Prostate gland (tissue), 2 donors: ENCODE results near the gene AGPAT1. TPM values are rescaled to one million over a fixed set of nuclear protein-coding genes. Genes with fewer than 3 reads are reported as not detected.

Experiments used
- DNase-seq: peaks from one replicate; pipeline ENCODE4 v3.0.0-alpha.2; 2019; ENCODE audit warnings: low spot score
- H3K27ac ChIP-seq, 2 donors: fragments of 200-600 bp; sonication (generic); 2 replicates each; pipeline ENCODE4 v1.5.1; 2017 to 2019
- H3K27me3 ChIP-seq: fragments of 200-600 bp; sonication (generic); replicated peaks from 2 replicates; pipeline ENCODE4 v1.5.1; 2019; ENCODE audit not compliant: insufficient read depth
- H3K36me3 ChIP-seq, 2 donors: fragments of 200-600 bp; sonication (generic); 1 replicate in 1 of 2; 2 replicates in 1 of 2; pipeline versions ENCODE4 v1.5.1 to v1.8.1; 2017 to 2019
- H3K4me1 ChIP-seq: fragments of 200-600 bp; sonication (generic); replicated peaks from 2 replicates; pipeline ENCODE4 v1.5.1; 2019
- H3K4me3 ChIP-seq, 2 donors: fragments of 200-600 bp; sonication (generic); 2 replicates each; pipeline ENCODE4 v1.5.1; 2017 to 2019
- H3K9me3 ChIP-seq: fragments of 200-600 bp; sonication (generic); 2 replicates; pipeline ENCODE4 v1.5.1; 2017
- POLR2A ChIP-seq: fragments of 450-650 bp; IDR thresholded peaks from one replicate; pipeline ENCODE4 v1.6.1; 2016; ENCODE audit warnings: antibody characterized with exemption, mild to moderate bottlenecking
- POLR2AphosphoS5 ChIP-seq: sonication (generic); formaldehyde crosslinking; IDR thresholded peaks from one replicate; pipeline ENCODE4 v1.6.1; 2017; ENCODE audit warnings: antibody characterized with exemption
- WGBS: methylation state at CpG from one replicate; pipeline ENCODE4 v1.1.5; 2018; 5-methylcytosine and 5-hydroxymethylcytosine counted together
- intact Hi-C: fragments of 100-400 bp; cut with DNase I; formaldehyde crosslinking; loops from one replicate; pipeline ENCODE4 v1.14.2; 2022
- total RNA-seq, 2 donors: library from RNA; depleted of rRNA; stranded (reverse); fragments of >200 nt; gene quantifications; one replicate each; pipeline ENCODE4 v1.1.0, GENCODE V29; 2016
- TF ChIP-seq, protein P1 (sequence below), 4 experiments: fragments of 200-600 bp in 2 of 4; fragments of 450-650 bp in 2 of 4; sonication (generic) in 2 of 4; IDR thresholded peaks; 1 replicate in 3 of 4; 2 replicates in 1 of 4; pipeline ENCODE4 v1.5.1; 2016 to 2019; ENCODE audit warnings: antibody characterized with exemption in 4 of 4, mild to moderate bottlenecking in 2 of 4, moderate library complexity in 2 of 4

The AGPAT1 gene
- total RNA-seq, 2 donors from 2014 or later: 52.6 to 113 TPM

DNA sequence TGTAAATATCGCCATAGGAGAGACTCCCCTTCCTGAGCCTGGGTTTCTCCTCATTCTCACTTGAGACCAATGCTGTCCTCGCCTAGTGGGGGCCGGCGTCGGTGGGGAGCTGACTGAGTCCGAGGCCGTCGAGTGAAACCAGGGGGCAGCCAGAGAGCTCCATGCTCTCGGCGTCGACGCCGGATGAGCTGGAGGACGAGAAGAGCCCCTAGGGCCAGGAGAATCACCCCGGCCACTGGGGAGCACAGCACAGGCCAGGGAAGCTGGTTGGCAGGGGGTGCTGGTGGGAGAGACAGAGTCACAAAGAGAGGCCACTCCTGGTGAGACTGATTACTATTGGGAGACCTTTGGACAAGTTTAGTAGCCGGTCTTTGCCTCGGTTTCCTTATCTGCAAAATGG is 23.0 kb upstream of the AGPAT1 start:
- 90% methylated on average over 17 of the region's 17 CpGs for WGBS
- DNase-seq: no peak
- no peaks in the 10 kb centered on the region for H3K9me3 ChIP-seq
- no peaks in the 10 kb centered on the region for H3K27me3 ChIP-seq
- intact Hi-C loops: loop anchor here (5.0 kb wide), 1 partner anchor 773 kb away; no protein-coding TSS in a partner anchor
- no peak overlapping the region for H3K4me3 ChIP-seq
- no peaks in the 10 kb centered on the region for H3K36me3 ChIP-seq
- H3K4me1 ChIP-seq: no peaks in the 10 kb centered on the region
- H3K27ac ChIP-seq: no peak overlapping the region
- TF ChIP-seq POLR2AphosphoS5: no peak
- TF ChIP-seq, protein P1, sequence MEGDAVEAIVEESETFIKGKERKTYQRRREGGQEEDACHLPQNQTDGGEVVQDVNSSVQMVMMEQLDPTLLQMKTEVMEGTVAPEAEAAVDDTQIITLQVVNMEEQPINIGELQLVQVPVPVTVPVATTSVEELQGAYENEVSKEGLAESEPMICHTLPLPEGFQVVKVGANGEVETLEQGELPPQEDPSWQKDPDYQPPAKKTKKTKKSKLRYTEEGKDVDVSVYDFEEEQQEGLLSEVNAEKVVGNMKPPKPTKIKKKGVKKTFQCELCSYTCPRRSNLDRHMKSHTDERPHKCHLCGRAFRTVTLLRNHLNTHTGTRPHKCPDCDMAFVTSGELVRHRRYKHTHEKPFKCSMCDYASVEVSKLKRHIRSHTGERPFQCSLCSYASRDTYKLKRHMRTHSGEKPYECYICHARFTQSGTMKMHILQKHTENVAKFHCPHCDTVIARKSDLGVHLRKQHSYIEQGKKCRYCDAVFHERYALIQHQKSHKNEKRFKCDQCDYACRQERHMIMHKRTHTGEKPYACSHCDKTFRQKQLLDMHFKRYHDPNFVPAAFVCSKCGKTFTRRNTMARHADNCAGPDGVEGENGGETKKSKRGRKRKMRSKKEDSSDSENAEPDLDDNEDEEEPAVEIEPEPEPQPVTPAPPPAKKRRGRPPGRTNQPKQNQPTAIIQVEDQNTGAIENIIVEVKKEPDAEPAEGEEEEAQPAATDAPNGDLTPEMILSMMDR (IDR thresholded peaks at IDR 0.05): no peak
- no peak for TF ChIP-seq POLR2A

GRCh38 chr6:32198345-32198696 is 22.4 kb upstream of the AGPAT1 start:
- intact Hi-C loops: loop anchor here (5.0 kb wide), 1 partner anchor 774 kb away; no protein-coding TSS in a partner anchor
- H3K9me3 ChIP-seq: no peaks in the 10 kb centered on the region
- no peaks in the 10 kb centered on the region for H3K36me3 ChIP-seq
- H3K4me3 ChIP-seq: no peak overlapping the region
- H3K27me3 ChIP-seq: no peaks in the 10 kb centered on the region
- WGBS: 71% methylated on average over 3 of the region's 3 CpGs
- no peak overlapping the region for H3K27ac ChIP-seq
- DNase-seq: no peak
- TF ChIP-seq POLR2A (no peak), POLR2AphosphoS5 (no peak)
- TF ChIP-seq, protein P1 (IDR thresholded peaks at IDR 0.05): no peak
- no peaks in the 10 kb centered on the region for H3K4me1 ChIP-seq

DNA sequence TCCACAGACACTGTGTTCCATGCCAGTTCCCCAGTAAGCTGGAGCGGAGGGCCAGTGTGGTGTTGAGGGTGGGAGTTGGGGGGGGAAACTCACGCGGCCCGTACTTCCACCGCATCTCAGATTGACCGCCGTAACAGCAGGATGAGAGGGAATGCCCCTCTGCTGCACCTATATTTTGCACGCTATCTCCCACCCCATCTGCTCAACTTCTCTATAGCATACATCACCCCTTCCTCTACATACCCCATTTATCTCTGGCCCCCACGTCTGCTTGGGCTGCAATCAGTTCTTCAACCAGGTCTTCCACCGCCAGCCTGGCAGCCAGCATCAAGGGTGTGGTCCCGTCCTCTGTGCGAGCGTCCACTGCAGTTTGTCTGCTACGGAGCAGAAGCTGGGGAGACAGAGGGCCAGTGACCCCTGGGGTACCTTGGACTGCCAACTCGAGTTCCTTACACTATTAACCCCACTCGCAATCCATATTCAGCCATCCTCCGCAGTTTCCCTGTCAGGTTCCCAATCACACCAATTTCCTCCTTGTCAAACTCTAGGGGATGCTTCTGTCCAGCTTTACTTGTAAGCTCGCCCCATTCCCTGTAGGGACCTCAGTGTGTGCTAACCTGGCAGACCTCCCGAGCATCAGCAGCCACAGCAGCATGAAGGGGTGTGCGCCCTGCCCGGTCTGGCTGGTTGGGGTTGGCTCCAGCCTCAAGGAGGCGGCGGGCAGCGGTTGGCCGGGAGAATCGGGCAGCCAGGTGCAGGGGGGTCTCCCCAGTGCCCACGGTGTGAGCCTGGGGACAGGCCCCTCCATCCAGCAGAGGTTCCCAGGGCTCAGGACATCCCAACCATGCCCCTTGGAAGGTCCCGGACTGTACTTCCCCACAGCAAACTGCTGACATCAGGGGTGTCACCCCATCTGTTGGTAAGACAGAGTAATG is 21.1 kb upstream of the AGPAT1 start:
- no peaks in the 10 kb centered on the region for H3K9me3 ChIP-seq
- no peaks in the 10 kb centered on the region for H3K36me3 ChIP-seq
- intact Hi-C loops: loop anchor here (5.0 kb wide), 1 partner anchor 775 kb away; no protein-coding TSS in a partner anchor
- TF ChIP-seq, protein P1 (IDR thresholded peaks at IDR 0.05): no peak
- TF ChIP-seq POLR2A (peak; percentile 12), POLR2AphosphoS5 (no peak)
- DNase-seq: no peak
- 22% methylated on average over 28 of the region's 28 CpGs for WGBS
- H3K4me1 ChIP-seq: no peaks in the 10 kb centered on the region
- H3K27me3 ChIP-seq: no peaks in the 10 kb centered on the region
- H3K27ac ChIP-seq: peak overlapping the region; percentile 99
- peak overlapping the region; percentile 57 to 63 for H3K4me3 ChIP-seq

DNA sequence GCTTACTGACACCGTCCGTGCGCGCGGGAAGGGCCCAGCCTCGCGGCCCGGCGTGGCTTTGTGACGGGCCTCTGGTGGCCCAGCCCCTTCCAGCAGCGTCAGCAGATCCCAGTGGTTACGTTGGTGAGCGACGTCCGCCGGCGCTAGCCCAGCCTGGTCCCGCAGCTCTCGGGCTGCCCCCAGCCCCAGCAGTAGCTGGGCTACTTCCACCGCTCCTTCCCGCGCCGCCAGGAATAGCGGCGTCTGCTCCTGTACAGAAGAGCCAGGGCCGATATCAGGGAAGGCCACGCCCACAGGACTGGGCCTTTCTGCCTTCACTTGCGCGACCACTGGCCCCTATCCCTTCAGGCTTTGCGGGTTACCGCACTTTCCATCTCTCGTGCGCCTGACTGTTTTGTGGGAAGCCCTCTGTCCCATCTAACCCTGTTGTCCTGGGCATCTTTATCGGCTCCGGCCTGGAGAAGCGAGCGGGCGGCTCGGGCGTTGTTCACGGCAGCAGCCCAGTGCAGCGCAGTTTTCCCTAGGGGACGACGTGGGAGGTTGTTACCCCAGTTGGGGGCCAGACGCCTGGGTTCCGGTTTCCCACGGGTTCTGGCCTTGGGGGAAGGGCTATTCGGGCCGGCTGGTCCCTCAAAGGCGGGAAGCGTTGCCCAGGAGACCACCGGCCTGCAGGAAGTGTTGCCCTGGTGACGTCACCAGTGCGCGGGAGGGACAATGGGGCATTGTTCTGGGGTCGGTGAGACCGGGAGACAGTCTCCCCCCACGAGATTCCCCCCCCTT is 20.2 kb upstream of the AGPAT1 start:
- peak overlapping the region; percentile 99 for H3K27ac ChIP-seq
- peak; percentile 80 for DNase-seq
- WGBS: 0% methylated on average over 57 of the region's 58 CpGs
- H3K4me3 ChIP-seq: peak overlapping the region; percentile 57 to 63
- TF ChIP-seq, protein P1 (IDR thresholded peaks at IDR 0.05): peak in 1 of 4 experiments; percentile 1
- TF ChIP-seq POLR2AphosphoS5: no peak
- TF ChIP-seq POLR2A: peak; percentile 98
- no peaks in the 10 kb centered on the region for H3K36me3 ChIP-seq
- no peaks in the 10 kb centered on the region for H3K9me3 ChIP-seq
- H3K4me1 ChIP-seq: no peaks in the 10 kb centered on the region
- intact Hi-C loops: loop anchor here (2.0 to 5.0 kb wide), 2 partner anchors 77 to 776 kb away; no protein-coding TSS in a partner anchor
- no peaks in the 10 kb centered on the region for H3K27me3 ChIP-seq
